Measurements from ENCODE around the gene PHOSPHO1.

DNA sequence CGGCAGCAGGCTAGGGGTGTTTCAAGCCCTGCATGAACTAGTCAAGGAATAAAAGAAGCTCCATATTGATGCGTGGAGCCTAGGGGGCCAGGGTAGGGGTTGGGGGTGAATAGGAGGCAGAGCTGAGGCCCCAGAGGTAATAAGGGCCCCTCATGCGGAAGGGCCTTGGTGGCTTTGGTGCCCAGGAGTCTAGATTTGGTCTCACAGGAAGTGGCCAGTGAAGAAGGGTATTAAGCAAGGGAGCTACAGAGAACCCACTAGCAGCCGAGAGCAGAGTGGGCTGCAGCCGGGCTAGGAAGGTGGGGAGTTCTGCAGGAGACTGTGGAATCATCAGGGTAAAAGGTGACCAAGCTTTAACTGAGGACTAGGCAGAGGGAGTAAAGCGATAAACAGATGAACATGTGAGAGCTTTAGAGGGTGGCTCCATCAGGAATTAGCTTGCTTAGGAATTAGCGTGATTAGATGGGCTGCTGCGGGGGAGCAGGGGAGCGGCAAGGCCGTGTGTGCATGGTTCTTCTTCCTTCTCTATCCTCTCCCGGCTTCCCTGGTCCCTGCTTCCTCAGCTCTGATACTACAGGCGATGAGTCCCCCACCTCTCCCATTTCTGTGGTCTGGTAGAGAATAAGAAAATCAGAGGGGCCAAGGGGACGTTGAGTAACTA lies 30.0 kb downstream of the PHOSPHO1 start:
- no peak for TF ChIP-seq EZH2phosphoT487 (IDR thresholded peaks at IDR 0.05; ENCODE audit: low read length)
- TF ChIP-seq, protein P1, sequence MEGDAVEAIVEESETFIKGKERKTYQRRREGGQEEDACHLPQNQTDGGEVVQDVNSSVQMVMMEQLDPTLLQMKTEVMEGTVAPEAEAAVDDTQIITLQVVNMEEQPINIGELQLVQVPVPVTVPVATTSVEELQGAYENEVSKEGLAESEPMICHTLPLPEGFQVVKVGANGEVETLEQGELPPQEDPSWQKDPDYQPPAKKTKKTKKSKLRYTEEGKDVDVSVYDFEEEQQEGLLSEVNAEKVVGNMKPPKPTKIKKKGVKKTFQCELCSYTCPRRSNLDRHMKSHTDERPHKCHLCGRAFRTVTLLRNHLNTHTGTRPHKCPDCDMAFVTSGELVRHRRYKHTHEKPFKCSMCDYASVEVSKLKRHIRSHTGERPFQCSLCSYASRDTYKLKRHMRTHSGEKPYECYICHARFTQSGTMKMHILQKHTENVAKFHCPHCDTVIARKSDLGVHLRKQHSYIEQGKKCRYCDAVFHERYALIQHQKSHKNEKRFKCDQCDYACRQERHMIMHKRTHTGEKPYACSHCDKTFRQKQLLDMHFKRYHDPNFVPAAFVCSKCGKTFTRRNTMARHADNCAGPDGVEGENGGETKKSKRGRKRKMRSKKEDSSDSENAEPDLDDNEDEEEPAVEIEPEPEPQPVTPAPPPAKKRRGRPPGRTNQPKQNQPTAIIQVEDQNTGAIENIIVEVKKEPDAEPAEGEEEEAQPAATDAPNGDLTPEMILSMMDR (IDR thresholded peaks at IDR 0.05; ENCODE audit: low read length), result no peak
- TF ChIP-seq EZH2 (optimal IDR thresholded peaks at IDR 0.05; ENCODE audit: low read depth, low read length), result no peak
